GM19463 (cell line): ENCODE results near the gene PTOV1.

Source experiments
- ATAC-seq: cut with Tn5 transposase; IDR thresholded peaks from one replicate; pipeline ENCODE4 v1.9.1; 2021; ENCODE audit warnings: mild to moderate bottlenecking, moderate library complexity; ENCODE audit not compliant: unreplicated experiment

Gene PTOV1

DNA sequence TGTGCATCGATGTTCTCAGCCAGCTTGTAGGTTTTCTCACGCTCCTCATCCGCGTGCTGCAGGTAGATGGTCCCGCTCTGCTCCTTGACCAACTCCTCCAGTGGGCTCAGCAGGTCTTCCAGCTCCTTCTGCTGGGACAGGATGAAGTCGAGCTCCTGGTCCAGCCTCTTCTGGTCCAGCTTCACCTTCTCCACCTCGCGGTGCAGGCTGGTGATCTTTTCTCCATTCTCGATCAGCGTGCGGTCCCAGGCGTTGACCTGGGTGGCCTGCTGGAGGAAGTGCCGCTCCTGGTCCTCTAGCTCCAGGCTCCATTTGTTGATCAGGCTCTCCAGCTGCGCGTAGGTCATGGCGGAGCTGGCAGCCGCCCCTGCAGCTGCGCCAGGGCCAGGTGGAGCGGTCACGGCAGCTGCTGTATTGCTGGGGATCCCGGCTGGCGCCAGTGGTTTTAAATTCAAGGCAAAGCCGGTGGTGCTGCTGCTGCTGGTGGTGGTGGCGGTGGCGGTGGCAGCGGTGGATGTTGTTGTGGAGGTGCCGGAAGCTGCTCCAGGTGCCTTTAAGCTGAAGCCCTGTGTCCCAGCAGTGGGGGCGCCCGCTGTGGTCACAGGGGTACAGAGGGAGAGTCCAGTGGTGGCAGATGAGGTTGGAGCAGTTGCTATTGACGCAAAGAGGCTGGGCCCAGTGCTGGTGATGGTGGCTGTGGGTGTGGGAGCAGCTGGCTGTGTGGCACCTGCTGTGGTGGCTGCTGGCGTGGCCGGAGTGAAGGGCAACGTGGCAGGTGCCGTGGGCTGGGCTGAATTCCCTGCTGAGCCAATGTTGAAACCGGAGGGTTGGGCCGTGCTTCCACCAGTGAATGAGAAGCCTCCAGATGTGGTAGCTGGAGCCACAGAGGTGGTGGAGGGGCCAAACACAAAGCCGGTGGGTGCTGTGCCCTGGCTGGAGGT is 57.8 kb downstream of the PTOV1 start:
- ATAC-seq = no peak

DNA sequence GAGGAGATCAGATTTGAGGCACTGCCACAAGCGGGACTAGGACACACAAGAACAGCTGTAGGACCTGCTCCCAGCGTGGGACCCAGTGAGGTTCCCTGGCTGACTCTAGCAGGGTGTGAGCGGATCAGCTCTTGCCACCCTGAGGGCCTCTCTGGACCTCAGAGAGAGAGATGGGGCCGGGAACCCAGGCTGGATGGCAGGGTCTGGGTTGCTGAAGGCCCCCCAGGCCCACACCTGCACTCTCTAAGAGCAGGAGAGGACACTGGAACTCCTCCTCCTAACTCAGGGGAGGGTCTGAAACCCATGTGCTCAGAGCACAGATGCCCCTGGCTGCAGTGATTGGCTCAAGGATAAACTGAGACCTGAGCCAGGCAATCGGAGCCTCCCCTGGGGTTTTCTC is 59.2 kb downstream of the PTOV1 start:
- no peak for ATAC-seq
